ENCODE data around the gene CEP162. TPM values are rescaled to one million over a fixed set of nuclear protein-coding genes. Genes with fewer than 3 reads are reported as not detected.
"Not testable (repeated sequence)": the region's sequence is repeated elsewhere in the genome, so short reads cannot be mapped to it uniquely, and the experiment has no call there.

Gene CEP162
- total RNA-seq, 4 donors from 2014 or later: 7.5 to 9.3 (median 7.8) TPM

- 79% methylated on average over 2 of the region's 2 CpGs for WGBS
- no peak for TF ChIP-seq EP300 (IDR thresholded peaks at IDR 0.05)
- TF ChIP-seq POLR2AphosphoS5 (IDR thresholded peaks at IDR 0.05): no peak
- TF ChIP-seq CTCF (IDR thresholded peaks at IDR 0.05): no peak
- TF ChIP-seq POLR2A (IDR thresholded peaks at IDR 0.05; ENCODE audit: low read depth): no peak
- Histone ChIP-seq H3K9me3 (no peaks in the 10 kb centered on the region), H3K36me3 (peaks cover 7 to 48% (median 13%) of the 10 kb centered on the region in 4 donors), H3K27me3 (no peaks in the 10 kb centered on the region), H3K27ac (replicated peaks in 1 of 4) (no peak overlapping the region), H3K4me1 (no peaks in the 10 kb centered on the region), H3K4me3 (no peak overlapping the region)
- intact Hi-C loops (cut with DNase I): no loop called here
- DNase-seq (ENCODE audit: extremely low spot score): no peak
These were observed 55.4 kb downstream of the CEP162 start for GRCh38 chr6:84172080-84172479.

GRCh38 chr6:84167457-84167856 lies 60.0 kb downstream of the CEP162 start:
- H3K36me3 ChIP-seq: peaks cover 0 to 64% (median 12%) of the 10 kb centered on the region in 4 donors
- no peak for TF ChIP-seq EP300 (IDR thresholded peaks at IDR 0.05)
- TF ChIP-seq POLR2AphosphoS5 (IDR thresholded peaks at IDR 0.05): no peak
- TF ChIP-seq POLR2A (IDR thresholded peaks at IDR 0.05; ENCODE audit: low read depth): no peak
- no peak for TF ChIP-seq CTCF (IDR thresholded peaks at IDR 0.05)
- intact Hi-C loops (cut with DNase I): no loop called here
- H3K27me3 ChIP-seq: no peaks in the 10 kb centered on the region
- WGBS: 96% methylated on average over 1 of the region's 1 CpG
- H3K27ac ChIP-seq (replicated peaks in 1 of 4): no peak overlapping the region
- DNase-seq (ENCODE audit: extremely low spot score): no peak
- no peaks in the 10 kb centered on the region for H3K9me3 ChIP-seq
- H3K4me3 ChIP-seq: no peak overlapping the region
- no peaks in the 10 kb centered on the region for H3K4me1 ChIP-seq

GRCh38 chr6:84166395-84166794 lies 61.0 kb downstream of the CEP162 start:
- Histone ChIP-seq H3K4me3 (no peak overlapping the region), H3K36me3 (peaks cover 0 to 67% (median 8%) of the 10 kb centered on the region in 4 donors), H3K9me3 (no peaks in the 10 kb centered on the region), H3K27ac (replicated peaks in 1 of 4) (no peak overlapping the region), H3K4me1 (no peaks in the 10 kb centered on the region), H3K27me3 (no peaks in the 10 kb centered on the region)
- intact Hi-C loops (cut with DNase I): no loop called here
- DNase-seq (ENCODE audit: extremely low spot score): no peak
- TF ChIP-seq POLR2A (IDR thresholded peaks at IDR 0.05; ENCODE audit: low read depth): no peak
- TF ChIP-seq CTCF (IDR thresholded peaks at IDR 0.05): no peak
- no peak for TF ChIP-seq EP300 (IDR thresholded peaks at IDR 0.05)
- TF ChIP-seq POLR2AphosphoS5 (IDR thresholded peaks at IDR 0.05): no peak

GRCh38 chr6:84164328-84164727 lies 63.1 kb downstream of the CEP162 start:
- DNase-seq (ENCODE audit: extremely low spot score); H3K27me3 ChIP-seq; H3K4me3 ChIP-seq; intact Hi-C loops (cut with DNase I); H3K9me3 ChIP-seq; H3K4me1 ChIP-seq; H3K27ac ChIP-seq (replicated peaks in 1 of 4): not testable (repeated sequence)
- 98% methylated on average over 3 of the region's 3 CpGs for WGBS
- H3K36me3 ChIP-seq: peaks cover 0 to 68% (median 8%) of the 10 kb centered on the region in 4 donors

- no peaks in the 10 kb centered on the region for H3K27me3 ChIP-seq
- intact Hi-C loops (cut with DNase I): no loop called here
- H3K4me1 ChIP-seq: no peaks in the 10 kb centered on the region
- H3K27ac ChIP-seq (replicated peaks in 1 of 4): no peak overlapping the region
- DNase-seq (ENCODE audit: extremely low spot score): no peak
- no peak overlapping the region for H3K4me3 ChIP-seq
- H3K36me3 ChIP-seq: peaks cover 0 to 68% (median 13%) of the 10 kb centered on the region in 4 donors
- 73% methylated on average over 2 of the region's 2 CpGs for WGBS
- no peaks in the 10 kb centered on the region for H3K9me3 ChIP-seq
- TF ChIP-seq POLR2A (IDR thresholded peaks at IDR 0.05; ENCODE audit: low read depth): no peak
- no peak for TF ChIP-seq POLR2AphosphoS5 (IDR thresholded peaks at IDR 0.05)
- no peak for TF ChIP-seq EP300 (IDR thresholded peaks at IDR 0.05)
- TF ChIP-seq CTCF (IDR thresholded peaks at IDR 0.05): no peak
These were observed 66.3 kb downstream of the CEP162 start for GRCh38 chr6:84161190-84161589.
